ENCODE data around the gene TOMM7. TPM values are rescaled to one million over a fixed set of nuclear protein-coding genes. Genes with fewer than 3 reads are reported as not detected.
"Not testable (repeated sequence)": the region's sequence is repeated elsewhere in the genome, so short reads cannot be mapped to it uniquely, and the experiment has no call there.

TOMM7 gene
- total and polyA plus RNA-seq, 9 of the 15 experiments (the other 6 are each of a cell fraction or from before 2014, with no cell fraction given), result 283 to 1,717 (median 638) TPM

DNA sequence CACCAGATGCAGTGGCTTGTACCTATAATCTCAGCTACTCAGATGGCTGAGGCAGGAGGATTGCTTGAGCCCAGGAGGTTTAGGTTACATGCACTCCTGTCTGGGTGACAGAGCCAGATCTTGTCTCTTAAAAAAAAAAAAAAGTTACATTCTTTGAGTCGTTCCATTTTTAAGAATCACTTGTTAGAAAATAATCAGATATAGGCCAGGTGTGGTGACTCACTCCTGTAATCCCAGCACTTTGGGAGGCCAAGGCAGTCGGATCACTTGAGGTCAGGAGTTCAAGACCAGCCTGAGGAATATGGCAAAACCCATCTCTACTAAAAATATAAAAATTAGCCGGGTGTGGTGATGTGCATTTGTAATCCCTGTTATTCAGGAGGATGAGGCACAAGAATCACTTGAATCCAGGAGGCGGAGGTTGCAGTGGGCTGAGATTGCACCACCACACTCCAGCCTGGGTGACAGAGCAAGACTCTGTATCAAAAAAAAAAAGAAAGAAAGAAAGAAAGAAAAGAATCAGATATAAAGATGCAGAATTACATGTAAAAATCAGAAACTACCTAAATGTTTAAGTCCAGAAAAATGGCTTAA, 42.8 kb downstream of the TOMM7 start:
- H3K27me3 ChIP-seq (ENCODE audit: control insufficient read depth in 2 of 2, insufficient read depth in 2 of 2, low read length in 2 of 2); FAIRE-seq; BruUV-seq (replicated peaks); ATAC-seq; H3K4me3 ChIP-seq; in situ Hi-C loops (cut with MboI); H3K4me2 ChIP-seq (ENCODE audit: insufficient read depth, low read length); H2AFZ ChIP-seq (ENCODE audit: low read depth, low read length); H3K9me3 ChIP-seq (replicated peaks; ENCODE audit: control insufficient read depth, insufficient read depth, low read depth, low read length); H3K36me3 ChIP-seq (ENCODE audit: control insufficient read depth, insufficient read depth, low read length); H3K27ac ChIP-seq (ENCODE audit: extremely low read depth, low read depth, low read length); DNase-seq (ENCODE audit: extremely low read depth in 1 of 4, low spot score in 3 of 4); H3K9me1 ChIP-seq (ENCODE audit: control insufficient read depth, insufficient read depth, low read length); H3K9ac ChIP-seq (ENCODE audit: insufficient read depth in 1 of 2, low read depth in 2 of 2, low read length in 2 of 2); H3K4me1 ChIP-seq (replicated peaks in 1 of 2; ENCODE audit: control insufficient read depth in 2 of 2, insufficient read depth in 2 of 2, low read length in 2 of 2); H3K79me2 ChIP-seq (ENCODE audit: control insufficient read depth, insufficient read depth, low read length); H4K20me1 ChIP-seq (replicated peaks; ENCODE audit: control insufficient read depth, insufficient read depth, low read length); TF ChIP-seq JUND (tag; IDR thresholded peaks at IDR 0.05; ENCODE audit: borderline replicate concordance, low read depth, low read length): not testable (repeated sequence)
- intact Hi-C loops (cut with micrococcal nuclease), result loop anchor here (5.0 kb wide), 1 partner anchor 277 kb away; no protein-coding TSS in a partner anchor
- ChIA-PET CTCF (ENCODE audit: low intra/inter-chr PET ratio) (interaction anchor here (1.3 kb wide), 1 partner anchor 221 kb away, joined by 3 read pairs; no protein-coding TSS in a partner anchor), POLR2A (interaction anchor here (1.1 kb wide), 1 partner anchor 97 kb away, joined by 3 read pairs; no protein-coding TSS in a partner anchor)
- whole genome bisulfite sequencing (ENCODE audit: insufficient coverage, low coverage, missing lambda C conversion rate), result 28% methylated on average over 4 of the region's 4 CpGs
- TF ChIP-seq JUND (IDR thresholded peaks at IDR 0.05; ENCODE audit: borderline replicate concordance, low read depth, low read length), result 0 out of 2 replicates have a peak, but pooled peaks have one; percentile 16
- peak; percentile 17; the same call in 1 of the 2 replicates for TF ChIP-seq ARID1B (IDR thresholded peaks at IDR 0.05)
- TF ChIP-seq ADNP (tag; IDR thresholded peaks at IDR 0.05), result peak; percentile 59; the same call in 1 of the 2 replicates
- TF ChIP-seq FOSL1 (tag; conservative IDR thresholded peaks at IDR 0.05), result 0 out of 2 replicates have a peak, but pooled peaks have one; percentile 23
- peak; percentile 30 for TF ChIP-seq CBFA2T3 (IDR thresholded peaks at IDR 0.05)
- TF ChIP-seq KDM1A (IDR thresholded peaks at IDR 0.05), result peak in 1 of 2 experiments; percentile 30; a peak in 1 of 4 replicates

Measured in K562 (cell line).